Activated naive CD4-positive, alpha-beta T cell treated with anti-CD3 and anti-CD28 coated beads, Interleukin-2, amount 50 U/mL, for 16 hours (primary cell): Measurements from ENCODE around the gene CSRP2.

Experiments used
- DNase-seq: peaks from one replicate; pipeline ENCODE4 v3.0.0-alpha.2; 2020

CSRP2 gene

DNA sequence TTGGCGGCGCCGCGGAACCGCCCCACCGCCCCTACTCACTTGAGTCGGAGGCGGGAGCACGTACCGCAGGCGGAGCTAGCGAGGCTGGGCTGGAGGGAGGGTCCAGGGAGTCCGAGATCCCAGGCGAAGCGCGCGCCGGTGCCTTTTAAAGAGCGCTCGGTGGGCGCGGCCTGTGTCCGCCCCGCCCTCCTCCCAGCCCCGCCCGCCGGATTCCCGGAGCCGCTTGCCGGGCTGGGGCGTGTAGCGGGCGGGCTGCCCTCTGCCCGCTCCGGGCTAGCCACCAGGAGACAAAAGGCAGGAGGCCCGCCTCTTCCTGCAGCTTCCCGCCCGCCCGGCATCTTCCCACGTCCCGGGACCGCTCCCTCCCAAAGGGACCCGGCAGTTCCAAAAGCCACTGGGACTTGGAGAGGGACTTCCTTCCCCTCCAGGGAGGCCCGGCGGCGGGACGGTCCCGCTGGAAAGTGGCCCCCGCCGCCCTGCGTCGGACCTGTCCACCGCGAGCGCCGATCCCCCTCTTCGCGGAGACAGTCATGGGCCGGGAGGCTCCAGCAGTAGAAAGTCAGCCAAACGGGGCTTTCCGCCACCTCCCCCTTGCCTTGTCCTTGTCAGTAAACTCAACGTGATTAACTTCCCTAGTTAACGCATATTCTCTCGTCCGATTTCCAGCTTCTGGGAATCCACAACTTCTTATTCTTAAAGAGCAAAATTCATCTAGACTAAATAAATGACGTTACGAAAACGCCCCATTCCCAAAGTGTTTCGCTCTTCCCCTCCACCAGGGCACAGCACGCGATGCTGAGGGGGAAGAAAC, at the start of gene CSRP2:
Gene CSRP2 (minus strand): TSS at position 121 of the 811 bp plus-strand sequence. CDS start 12,759 bp downstream, outside the sequence.
- peak; percentile 58 for DNase-seq

DNA sequence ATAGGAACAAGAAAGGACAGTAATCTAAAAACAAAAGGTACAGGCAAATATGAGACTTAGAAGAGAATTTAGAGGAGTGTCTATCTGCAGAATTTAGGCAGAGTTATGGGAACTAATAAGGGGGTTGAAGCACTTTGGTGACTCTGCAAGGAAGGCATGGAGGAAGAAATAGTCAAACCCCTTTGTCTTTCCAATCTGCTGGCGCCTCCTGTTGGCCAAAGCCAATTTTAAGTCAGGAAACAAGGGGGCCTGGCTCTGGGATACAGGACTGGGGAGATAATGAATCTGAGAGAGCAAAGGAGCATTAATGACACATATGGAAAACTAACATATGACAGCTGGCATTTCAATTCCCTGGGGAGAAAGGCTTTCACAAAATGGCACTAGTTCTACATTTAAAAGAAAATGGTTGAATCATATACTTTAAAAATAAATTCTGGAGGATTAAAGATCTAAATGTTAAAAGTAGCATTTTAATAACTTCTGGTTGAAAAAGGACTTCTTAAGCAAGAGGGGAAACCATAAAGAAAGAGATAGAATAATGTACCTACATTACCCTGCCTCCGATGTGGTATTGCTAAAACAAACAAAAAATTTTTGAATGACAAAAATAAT, 48.5 kb upstream of the CSRP2 start:
- DNase-seq, result peak; percentile 24

DNA sequence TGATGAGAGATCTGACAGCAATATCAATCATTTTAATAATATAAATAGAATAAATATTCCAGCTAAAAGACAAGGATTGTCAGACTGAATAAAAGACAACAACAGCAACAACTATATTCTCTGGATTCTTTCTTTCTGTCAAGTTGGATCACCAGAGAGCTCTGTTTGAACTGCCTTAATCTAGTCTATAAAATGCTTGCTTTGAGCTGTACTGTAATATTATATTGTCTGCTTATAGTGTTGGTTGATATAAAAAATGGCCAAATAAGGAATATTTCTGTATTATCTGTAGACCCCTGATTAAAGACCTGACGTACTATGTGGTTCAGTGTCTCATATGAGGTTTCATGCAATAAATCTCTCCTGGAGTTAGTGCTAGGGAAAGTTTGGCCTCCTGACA, 46.3 kb upstream of the CSRP2 start:
- no peak for DNase-seq

DNA sequence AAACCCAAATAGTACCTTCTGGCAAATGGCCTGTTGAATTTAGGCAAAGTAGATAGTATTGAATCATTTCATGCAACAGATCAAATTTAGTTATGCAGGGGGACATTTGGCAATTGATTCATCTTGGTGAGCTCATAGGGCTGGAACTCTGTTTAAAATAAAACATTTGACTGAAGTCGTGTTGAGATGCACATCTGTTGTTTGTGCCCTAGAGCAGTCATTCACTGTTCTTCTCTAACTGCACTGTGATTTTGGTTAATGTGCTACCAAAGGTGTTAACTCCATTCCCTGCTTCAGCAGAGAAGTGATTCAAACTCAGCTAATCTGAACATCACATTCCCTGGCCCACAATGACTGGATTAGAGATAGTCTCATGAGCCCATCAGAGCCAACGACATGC, 44.0 kb upstream of the CSRP2 start:
- DNase-seq, result no peak

DNA sequence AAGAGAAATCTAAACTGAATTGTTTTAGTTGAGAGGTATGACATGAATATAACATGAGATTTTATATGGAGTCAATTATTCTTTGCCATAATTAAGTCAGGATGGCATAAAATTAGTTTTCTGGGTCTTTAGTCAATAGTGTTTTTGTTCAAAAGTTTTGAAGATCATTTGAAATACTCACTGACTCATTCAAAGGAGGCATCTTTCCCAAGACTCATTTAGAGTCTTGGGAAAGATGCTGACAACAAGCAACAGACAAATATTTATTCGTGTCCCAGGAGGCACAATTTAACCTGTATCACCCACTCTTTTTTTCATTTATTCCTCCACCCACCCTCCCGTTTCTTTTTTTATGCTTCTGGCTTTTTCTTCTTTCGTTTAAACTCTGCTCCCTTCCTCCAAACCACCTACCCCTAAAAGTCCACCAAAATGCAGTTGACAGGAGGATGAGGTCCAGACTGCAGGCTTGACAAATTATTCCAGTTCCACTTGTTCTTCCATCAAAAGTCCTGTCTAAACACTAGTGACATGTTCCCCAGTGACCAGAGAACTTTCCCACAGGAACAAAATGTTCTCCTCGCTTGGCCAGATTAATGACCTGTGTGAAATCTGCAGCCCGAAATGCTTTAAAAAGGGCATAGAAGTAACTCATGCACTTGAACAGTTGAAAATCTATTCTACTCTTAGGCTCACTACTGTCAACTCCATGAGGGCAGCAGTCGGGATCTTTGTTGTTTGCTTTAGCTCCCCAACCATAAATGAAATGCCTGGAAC, 43.3 kb upstream of the CSRP2 start:
- no peak for DNase-seq

DNA sequence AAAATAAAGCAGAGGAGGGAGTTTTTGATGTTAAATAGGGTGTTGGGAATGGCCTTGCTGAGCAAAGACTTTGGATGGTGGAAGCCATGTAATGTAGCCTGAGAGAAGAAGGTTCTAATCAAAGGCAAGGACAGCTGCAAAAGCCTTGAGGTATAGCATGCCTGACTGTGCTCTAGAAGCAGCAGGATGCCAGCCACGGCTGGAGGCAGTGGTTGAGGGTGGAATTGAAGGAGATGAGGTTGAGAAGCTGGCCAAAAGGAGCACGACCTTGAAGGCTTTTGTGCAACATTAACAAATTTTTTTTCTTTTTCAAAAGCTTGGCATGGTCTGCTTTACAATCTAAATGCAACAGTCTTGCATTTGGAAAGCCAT, 42.3 kb upstream of the CSRP2 start:
- no peak for DNase-seq

DNA sequence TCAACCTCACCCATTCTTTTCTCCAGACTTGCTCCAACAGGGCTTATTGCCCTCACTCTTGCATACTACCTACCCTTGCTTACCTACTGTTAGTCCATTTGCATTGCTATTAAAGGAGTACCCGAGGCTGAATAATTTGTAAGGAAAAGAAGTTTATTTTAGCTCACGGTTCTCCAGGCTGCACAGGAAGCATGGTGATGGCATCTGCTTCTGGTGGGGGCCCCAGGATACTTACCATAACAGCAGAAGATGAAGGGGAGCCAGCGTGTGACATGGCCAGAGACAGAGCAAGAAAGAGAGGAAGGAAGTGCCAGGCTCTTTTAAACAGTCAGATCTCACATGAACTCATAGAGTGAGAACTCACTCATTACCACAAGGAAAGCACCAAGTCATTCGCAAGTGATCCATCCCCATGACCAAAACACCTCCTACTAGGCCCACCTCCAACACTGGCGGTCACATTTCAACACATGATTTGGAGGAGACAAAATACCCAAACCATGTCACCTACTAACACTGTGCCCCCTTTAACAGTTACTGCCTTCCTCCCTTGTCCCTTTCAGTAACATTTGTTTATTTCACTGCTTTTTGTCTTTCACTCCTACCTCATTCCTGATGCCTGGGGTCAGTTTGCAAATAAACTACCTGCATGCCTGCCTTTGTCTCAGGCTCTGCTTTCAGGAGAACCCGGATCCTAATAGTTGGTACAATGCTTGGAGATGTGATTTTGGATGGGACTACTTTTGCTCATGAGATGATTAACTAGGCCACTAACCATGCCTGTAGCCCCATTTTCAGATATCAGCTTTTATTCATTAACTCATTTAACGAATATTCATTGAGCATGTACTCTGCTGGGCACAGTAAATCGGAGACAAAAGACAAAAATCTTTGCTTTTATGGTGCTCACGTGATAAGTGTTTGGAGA, 41.6 kb upstream of the CSRP2 start:
- DNase-seq, result no peak

DNA sequence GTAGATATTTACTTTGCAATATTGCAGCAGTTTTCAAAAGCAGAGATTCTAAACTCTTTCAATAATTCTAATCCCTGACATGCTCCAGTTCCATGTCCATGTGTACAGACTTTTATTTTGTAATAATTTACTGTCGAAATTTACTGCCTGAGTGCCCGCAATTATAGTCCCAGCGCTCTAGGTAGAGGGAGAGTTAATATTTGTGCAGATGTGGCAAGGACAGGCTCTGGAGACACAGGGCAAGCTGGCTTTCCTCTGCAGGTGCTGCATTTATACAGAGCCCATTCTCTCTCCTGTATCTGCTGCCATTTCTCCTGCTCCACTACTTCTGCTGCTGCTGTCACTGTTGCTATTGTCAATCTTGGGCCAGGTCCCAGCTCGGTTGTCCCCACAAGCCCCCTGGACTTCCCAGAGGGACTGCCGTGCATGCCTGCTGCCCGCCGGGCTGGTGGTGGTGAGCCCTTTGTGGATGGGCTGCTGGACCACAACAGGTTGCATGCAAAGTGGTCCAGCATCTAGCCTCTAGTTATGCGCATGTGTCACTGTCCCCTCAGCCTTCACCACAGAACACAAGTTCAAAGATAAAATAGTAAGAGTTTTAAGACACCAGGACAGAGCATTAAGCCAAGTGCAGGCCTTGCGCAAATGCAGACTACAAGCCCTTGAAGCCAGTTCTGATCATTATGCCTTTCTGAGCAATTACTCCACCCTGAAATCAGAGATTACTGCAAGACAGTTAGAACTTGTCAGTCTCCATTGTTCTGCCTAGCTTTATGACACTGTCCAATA, 40.8 kb upstream of the CSRP2 start:
- no peak for DNase-seq

DNA sequence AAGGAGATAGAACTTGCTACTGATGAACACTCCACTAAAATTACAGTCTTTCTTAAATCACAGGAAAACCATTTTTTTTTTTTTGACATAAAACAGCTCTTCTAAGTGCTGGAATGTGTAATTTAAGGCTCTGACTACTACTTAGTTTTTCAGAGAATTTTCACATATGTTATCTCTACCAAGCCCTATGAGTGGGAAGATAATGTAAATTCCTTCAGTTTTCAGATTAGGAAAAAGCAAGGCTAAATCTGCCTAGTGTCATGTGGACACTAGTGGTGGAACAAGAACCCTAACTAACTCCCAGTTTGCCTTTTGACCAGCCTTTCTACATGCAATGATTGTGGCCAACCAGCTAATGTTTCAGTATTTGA, 37.3 kb upstream of the CSRP2 start:
- DNase-seq, result no peak

DNA sequence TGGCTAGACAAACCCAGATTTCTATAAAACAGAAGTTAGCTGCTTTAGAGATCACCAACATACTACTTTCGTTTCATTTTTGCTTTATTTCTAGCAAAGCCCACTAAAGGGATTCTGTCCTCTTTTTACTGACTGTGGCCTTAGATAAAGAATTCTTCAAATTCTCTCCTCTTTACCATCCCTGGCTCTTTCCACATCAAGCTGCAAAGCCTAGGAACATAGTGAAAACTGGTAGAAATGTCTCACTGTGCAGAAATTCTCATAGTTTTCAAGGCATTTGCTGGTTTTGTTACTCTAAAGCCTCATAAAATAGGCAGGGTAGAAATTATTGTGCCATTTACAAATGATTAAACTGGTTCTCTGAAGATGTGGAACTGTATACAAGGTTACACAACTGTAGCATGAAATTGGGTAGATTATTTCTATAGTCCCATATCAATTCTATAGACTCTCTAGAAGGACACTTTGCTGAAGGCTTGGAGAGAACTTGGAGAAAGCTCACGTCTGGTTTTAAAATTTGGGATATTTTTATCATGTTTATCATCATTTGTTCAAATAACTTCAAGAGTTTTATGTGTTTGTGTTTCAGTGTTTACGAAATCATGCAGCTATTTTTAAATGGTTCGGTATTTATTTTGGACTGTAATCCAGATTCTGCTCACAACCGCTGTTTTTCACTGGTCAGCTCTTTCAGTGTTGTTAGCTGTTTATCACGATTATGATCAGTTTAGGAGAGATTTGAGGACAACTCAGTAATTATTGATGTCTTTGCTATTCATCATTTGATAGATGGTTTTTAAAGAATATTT, 36.7 kb upstream of the CSRP2 start:
- DNase-seq, result no peak

DNA sequence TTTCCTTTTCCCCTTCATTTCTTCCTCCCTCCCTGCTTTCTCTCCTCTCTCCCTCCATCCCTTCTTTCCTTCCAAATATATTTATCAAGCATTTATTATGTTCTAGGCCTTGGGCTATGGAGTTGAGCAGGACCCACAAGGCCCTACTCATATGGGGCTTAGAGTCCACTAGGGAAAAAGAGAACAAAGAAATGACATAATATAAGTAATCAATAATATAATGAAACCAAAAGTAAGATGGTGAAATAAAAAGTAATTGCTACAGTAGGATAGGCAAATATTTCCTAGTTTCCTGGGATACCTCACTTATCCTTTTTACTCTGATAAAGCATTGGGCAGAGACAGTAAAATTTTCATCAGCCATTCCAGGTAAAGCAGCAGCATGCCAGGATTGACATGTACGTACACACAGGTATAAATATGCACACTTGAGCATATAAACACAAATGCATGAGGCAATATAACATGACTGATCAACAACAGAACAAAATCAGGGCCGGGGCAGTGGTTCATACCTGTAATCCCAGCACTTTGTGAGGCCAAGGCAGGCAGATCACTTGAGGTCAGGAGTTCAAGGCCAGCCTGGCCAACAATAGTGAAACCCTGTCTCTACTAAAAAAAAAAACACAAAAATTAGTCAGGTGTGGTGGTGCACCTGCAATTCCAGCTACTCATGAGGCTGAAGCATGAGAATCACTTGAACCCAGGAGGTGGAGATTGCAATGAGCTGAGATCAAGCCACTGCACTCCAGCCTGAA, 35.5 kb upstream of the CSRP2 start:
- no peak for DNase-seq

DNA sequence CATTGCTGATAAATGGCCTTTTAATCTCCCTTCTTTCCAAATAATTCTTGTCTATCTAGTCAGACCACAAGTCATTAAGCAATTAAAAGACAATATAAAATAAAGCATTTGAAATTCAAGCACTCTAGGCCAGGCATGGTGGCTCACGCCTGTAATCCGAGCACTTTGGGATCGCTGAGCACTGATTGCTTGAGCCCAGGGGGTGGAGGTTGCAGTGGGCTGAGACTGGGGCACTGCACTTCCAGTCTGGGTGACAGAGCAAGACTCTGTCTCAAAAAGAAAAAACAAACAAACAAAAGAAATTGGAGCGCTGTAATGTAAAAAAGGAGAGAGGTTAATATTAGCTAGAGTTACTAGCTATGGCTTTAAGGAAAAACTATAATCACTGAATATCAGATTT, 30.5 kb upstream of the CSRP2 start:
- DNase-seq, result no peak

DNA sequence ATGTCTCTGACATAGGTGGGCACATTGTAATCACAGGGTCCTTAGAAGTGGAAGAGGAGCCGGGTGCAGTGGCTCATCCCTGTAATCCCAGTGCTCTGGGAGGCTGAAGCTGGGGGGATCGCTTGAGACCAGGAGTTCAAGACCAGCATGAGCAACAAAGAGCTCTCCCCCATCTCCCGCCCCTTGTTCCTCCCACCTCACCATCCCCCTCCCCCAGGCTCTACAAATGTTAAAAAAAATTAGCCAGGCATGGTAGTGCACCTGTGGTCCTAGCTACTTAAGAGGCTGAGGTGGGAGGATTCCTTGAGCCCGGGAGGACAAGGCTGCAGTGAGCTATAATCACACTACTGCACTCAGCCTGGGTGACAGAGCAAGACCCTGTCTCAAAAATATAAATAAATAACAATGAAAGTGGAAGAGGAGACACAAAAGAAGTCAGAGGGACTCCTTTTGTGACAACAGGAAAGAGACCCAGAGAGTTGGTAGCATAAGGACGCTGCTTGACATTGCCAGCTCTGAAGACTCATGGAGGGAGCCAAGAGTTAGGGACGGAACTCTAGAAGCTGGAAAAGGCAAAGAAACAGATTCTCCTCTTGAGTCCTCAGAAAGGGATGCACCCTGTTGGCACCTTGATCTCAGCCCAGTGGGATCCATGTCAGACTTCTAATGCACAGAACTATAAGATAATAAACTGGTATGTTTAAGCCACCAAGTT, 29.6 kb upstream of the CSRP2 start:
- no peak for DNase-seq

DNA sequence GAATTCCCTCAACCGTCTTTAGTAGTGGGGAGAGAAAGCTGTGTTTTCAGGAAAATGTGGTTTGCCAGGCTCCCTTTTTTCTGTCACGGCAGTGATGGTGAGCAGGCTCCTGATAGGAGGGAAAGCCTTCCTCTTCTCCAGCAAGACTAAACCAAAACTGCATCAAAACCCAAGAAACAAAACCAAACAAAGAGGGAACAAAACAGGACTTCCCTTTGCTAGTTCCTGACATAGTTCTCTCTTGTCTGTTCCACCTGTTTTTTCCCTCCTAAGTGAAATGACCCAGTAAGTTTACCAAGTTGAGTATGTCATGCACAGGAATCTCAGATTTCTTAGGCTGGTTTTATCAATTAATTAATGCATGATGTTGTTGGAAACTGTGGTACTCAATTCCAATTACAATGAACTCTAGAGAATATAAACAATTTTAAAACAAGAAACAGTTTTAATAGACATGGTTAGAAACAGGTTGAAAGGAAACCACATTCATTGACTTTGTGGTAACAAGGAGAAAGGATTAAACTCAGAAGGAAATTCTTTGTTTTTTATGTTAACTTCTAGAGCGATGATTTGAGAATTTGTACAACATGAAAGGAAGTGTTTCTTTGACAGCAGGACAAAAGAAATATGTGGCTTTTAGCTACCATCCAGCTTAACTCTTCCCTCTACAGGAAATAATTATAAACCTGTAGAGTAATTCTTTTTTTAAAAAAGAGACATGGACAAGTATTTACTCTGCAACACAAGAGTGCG, 23.0 kb upstream of the CSRP2 start:
- no peak for DNase-seq

DNA sequence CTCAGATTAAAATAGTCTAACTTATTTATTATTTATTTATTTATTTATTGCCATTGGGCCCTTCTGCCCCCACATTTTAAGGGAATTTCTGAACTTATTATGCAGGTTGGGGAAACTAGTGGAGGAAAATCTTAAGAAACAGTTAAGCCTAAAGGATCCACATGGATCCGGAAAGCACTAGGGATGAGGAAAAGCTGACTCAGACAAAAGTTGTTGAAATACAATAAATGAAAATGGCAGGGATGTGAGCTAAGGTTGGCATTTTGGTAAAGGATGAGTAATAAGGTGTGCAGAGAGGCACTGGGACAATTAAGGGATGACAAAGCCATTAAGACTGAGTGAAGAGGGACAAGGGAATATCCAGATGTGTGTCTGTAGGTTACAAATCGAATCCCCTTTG, 20.7 kb upstream of the CSRP2 start:
- no peak for DNase-seq

DNA sequence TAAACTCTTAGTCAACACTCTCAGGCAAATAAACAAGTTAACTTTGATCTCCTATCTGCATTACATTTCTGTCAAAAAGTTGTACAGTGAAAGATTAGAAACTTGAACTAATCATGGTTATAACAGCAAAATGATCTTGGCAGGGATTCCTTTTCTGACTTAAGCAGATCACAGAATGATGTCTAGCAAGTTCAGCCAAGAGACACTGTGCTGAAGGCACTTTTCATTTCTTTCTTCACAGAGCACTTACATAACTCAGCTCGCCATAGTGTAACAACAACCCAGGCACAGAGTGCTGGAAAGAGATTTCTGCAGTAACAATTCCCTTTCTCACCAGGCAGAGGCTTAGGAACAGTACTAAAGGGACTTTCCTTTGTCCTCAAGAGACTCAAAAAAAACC, 19.6 kb upstream of the CSRP2 start:
- no peak for DNase-seq

DNA sequence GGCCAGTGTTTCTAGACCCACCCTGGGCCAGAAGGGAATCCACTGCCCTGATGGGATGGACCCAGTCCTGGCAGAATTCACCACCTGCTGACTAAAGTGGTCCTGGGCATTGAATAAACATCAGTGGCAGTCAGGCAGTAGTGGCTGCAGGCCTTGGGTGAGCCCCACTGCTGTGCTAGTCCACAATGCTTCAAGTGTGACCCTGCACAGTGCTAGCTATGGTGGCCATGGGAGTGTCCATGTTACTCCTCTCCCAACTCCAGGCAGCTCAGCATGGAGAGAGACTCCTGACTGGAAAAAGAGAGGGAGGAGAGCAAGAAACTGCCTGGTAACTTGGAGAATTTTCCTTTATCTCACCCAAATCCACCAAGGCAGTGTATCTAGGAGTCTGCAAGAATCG, 17.5 kb upstream of the CSRP2 start:
- DNase-seq, result no peak

DNA sequence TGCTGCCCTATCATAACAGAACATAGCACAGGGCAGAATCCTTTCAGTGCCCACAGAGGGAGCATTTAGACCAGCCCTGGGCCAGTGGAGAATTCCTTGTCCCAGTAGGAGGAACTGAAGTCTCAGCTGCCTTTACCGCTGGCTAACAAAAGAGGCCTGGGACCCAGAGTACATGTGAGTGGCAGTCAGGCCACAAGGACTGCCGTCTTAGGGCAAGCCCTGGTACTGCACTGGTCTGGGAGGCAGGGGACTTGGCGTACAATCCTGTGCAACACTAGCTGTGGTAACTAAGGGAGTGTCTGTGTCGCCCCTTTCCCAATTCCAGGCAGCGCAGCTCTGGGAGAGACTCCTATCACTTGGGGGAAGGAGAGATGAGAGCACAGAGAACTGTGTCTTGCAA, 17.0 kb upstream of the CSRP2 start:
- DNase-seq, result no peak

DNA sequence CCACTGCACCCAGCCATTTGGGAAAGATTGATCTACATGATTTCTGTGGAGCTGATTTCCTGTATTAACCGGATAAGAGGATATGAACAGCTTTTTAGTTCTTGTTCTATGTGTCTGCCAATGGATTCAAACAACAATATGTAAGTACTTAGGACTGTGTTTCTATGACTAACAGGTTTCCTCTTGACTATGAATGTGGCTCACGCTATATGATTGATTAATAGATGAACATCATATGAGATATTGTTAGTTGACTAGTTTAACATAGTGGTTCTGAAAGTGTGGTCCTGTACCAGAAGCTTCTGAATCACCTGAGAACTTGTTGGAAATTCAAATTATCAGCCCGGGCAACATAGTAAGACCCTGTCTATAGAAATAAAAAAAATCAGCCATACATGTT, 12.8 kb upstream of the CSRP2 start:
- no peak for DNase-seq
